ENCODE measurements around the gene AP1B1. TPM values are rescaled to one million over a fixed set of nuclear protein-coding genes. Genes with fewer than 3 reads are reported as not detected.

The AP1B1 gene
- total and polyA plus RNA-seq, 4 donors = 17.6 to 63.4 (median 44.0) TPM

- no peaks in the 10 kb centered on the region for H3K27me3 ChIP-seq (ENCODE audit: control insufficient read depth in 4 of 4, insufficient read depth in 4 of 4, low read length in 3 of 4)
- DNase-seq (ENCODE audit: low spot score) = no peak
- H3K9me3 ChIP-seq (ENCODE audit: control insufficient read depth in 4 of 4, low read length in 3 of 4) = no peaks in the 10 kb centered on the region
- no peak overlapping the region for H3K27ac ChIP-seq (ENCODE audit: low read depth in 1 of 2, low read length in 2 of 2)
- no peak overlapping the region for H3K4me3 ChIP-seq (ENCODE audit: low read depth in 1 of 3, low read length in 3 of 3)
- no peak overlapping the region for H3K9ac ChIP-seq (ENCODE audit: low read depth in 1 of 2, low read length in 2 of 2)
- peaks cover 0 to 3% (median under 1%) of the 10 kb centered on the region in 4 donors for H3K36me3 ChIP-seq (ENCODE audit: control insufficient read depth in 4 of 4, insufficient read depth in 3 of 4, low read depth in 1 of 4, low read length in 3 of 4)
- 52% methylated on average over 7 of the region's 7 CpGs for WGBS
- H3K4me1 ChIP-seq (ENCODE audit: control insufficient read depth in 4 of 4, insufficient read depth in 4 of 4, low read length in 3 of 4) = peaks cover 19 to 59% (median 37%) of the 10 kb centered on the region in 4 donors
- no peak for TF ChIP-seq ATF3 (IDR thresholded peaks at IDR 0.05)
- TF ChIP-seq HNF4G (IDR thresholded peaks at IDR 0.05) = no peak
- TF ChIP-seq EGR1 (IDR thresholded peaks at IDR 0.05; ENCODE audit: low read depth in 2 of 2) = no peak
Measured at GRCh38 chr22:29305836-29306174, 82.6 kb downstream of the AP1B1 start.

- 31% methylated on average over 13 of the region's 13 CpGs for WGBS
- H3K27me3 ChIP-seq (ENCODE audit: control insufficient read depth in 4 of 4, insufficient read depth in 4 of 4, low read length in 3 of 4) = no peaks in the 10 kb centered on the region
- peak overlapping the region; percentile 32 to 43 for H3K27ac ChIP-seq (ENCODE audit: low read depth in 1 of 2, low read length in 2 of 2)
- H3K36me3 ChIP-seq (ENCODE audit: control insufficient read depth in 4 of 4, insufficient read depth in 3 of 4, low read depth in 1 of 4, low read length in 3 of 4) = peaks cover 6 to 28% (median 19%) of the 10 kb centered on the region in 4 donors
- H3K9me3 ChIP-seq (ENCODE audit: control insufficient read depth in 4 of 4, low read length in 3 of 4) = no peaks in the 10 kb centered on the region
- H3K4me1 ChIP-seq (ENCODE audit: control insufficient read depth in 4 of 4, insufficient read depth in 4 of 4, low read length in 3 of 4) = peaks cover 10 to 37% (median 29%) of the 10 kb centered on the region in 4 donors
- no peak overlapping the region for H3K9ac ChIP-seq (ENCODE audit: low read depth in 1 of 2, low read length in 2 of 2)
- no peak for DNase-seq (ENCODE audit: low spot score)
- H3K4me3 ChIP-seq (ENCODE audit: low read depth in 1 of 3, low read length in 3 of 3) = no peak overlapping the region
- TF ChIP-seq RXRA (IDR thresholded peaks at IDR 0.05) (no peak), FOXA1 (IDR thresholded peaks at IDR 0.05) (no peak), FOXA2 (IDR thresholded peaks at IDR 0.05) (no peak), ATF3 (IDR thresholded peaks at IDR 0.05) (no peak), GABPA (IDR thresholded peaks at IDR 0.05 in 1 of 2, conservative IDR thresholded peaks at IDR 0.05 in 1 of 2) (no peak), ZBTB33 (IDR thresholded peaks at IDR 0.05) (no peak), SP1 (IDR thresholded peaks at IDR 0.05) (no peak), REST (IDR thresholded peaks at IDR 0.05) (no peak), CTCF (IDR thresholded peaks at IDR 0.05; ENCODE audit: low read depth, low read length, missing input control) (peak; percentile 25), JUND (IDR thresholded peaks at IDR 0.05) (no peak), HNF4A (conservative IDR thresholded peaks at IDR 0.05) (no peak), MAX (IDR thresholded peaks at IDR 0.05) (no peak), TAF1 (conservative IDR thresholded peaks at IDR 0.05) (no peak), EGR1 (IDR thresholded peaks at IDR 0.05; ENCODE audit: low read depth in 2 of 2) (no peak), RAD21 (IDR thresholded peaks at IDR 0.05) (peak; percentile 10 to 33)
Measured at GRCh38 chr22:29302681-29303465, 85.5 kb downstream of the AP1B1 start.
